OCI-LY3 (cell line): ENCODE data around the gene KCNJ12.

Experiments used
- EZH2phosphoT487 ChIP-seq: fragments of 200-600 bp; shearing (Covaris generic); IDR thresholded peaks from 2 replicates; pipeline ENCODE4 v1.6.1; 2018; ENCODE audit warnings: antibody characterized with exemption, mixed run types, low read depth
- TF ChIP-seq, protein P1 (sequence below): fragments of 200-600, 300-600 bp; sonication (generic); IDR thresholded peaks from 2 replicates; pipeline ENCODE4 v1.5.1; 2014; ENCODE audit warnings: antibody characterized with exemption, low read length, low read depth

DNA sequence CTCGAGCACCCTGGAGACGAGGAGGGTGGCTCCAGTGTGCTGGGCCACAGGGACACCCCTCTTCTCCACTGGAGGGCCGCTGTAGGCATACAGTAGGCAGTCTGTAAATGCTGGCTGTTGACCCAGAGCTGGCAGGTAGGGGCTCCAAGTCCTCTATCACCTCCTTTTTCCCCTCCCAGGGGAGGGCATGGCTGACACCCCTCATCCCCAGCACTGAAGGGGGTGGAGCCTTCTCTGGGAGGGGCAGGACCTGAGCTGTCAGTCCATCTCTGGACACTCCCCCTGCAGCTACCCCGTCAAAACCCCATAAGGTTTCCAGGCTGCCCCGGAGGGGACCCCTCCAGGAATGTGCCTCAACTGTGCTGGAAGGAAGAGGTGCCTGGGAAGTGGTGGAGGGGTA lies 2.4 kb downstream of the KCNJ12 start:
- TF ChIP-seq, protein P1, sequence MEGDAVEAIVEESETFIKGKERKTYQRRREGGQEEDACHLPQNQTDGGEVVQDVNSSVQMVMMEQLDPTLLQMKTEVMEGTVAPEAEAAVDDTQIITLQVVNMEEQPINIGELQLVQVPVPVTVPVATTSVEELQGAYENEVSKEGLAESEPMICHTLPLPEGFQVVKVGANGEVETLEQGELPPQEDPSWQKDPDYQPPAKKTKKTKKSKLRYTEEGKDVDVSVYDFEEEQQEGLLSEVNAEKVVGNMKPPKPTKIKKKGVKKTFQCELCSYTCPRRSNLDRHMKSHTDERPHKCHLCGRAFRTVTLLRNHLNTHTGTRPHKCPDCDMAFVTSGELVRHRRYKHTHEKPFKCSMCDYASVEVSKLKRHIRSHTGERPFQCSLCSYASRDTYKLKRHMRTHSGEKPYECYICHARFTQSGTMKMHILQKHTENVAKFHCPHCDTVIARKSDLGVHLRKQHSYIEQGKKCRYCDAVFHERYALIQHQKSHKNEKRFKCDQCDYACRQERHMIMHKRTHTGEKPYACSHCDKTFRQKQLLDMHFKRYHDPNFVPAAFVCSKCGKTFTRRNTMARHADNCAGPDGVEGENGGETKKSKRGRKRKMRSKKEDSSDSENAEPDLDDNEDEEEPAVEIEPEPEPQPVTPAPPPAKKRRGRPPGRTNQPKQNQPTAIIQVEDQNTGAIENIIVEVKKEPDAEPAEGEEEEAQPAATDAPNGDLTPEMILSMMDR = no peak
- no peak for TF ChIP-seq EZH2phosphoT487
